Stimulated activated CD8-positive, alpha-beta memory T cell treated with anti-CD3 and anti-CD28 coated beads, Interleukin-7, amount 100 ng/mL, for 4 hours (primary cell): Measurements from ENCODE around the gene GPATCH8.
"Not testable (repeated sequence)": the region's sequence is repeated elsewhere in the genome, so short reads cannot be mapped to it uniquely, and the experiment has no call there.

Experiments used
- DNase-seq, 2 donors: peaks; one replicate each; pipeline ENCODE4 v3.0.0-alpha.2; 2020; ENCODE audit warnings: low read depth in 2 of 2

Gene GPATCH8

DNA sequence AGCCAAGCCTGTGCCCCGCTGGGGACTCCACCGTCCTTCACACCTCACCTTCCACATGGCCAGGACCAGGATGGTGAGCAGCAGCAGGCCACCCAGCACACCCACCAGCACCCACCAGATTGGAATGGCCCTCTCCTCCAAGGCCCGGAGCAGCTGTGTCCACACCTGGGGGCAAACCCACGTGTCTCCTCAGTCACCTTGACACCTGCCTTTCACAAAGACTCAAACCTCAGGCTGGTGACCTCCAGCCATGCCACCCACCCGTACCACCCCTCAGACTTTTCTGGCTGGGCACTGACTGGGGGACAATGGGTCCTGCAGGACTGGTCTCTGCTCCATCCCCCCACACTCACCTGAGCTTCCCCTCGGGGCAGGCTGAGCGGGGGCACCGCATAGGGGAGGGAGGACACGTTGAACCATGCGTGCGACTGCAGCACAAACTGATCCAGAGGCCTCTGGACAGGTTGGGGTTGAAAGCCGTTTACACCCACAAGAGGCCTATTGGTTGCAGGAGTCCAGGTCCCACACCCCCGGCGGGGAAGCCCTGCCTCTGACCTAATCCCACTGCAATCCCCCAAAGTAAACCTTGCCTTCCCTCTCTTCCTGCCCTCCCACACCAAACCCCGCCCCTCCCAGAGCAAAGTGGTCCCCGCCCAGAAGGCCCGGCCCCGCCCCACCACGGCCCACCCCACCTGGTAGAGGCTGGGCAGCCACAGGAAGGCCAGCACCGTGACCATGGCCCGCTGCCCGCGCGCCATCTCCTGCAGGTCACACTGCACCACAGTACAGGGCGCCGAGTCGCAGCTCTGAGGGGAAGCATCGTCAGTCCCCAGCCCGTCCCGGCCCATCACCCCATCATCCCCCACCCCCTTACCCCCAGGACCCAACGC lies 128.7 kb downstream of the GPATCH8 start:
- DNase-seq: no peak

- no peak for DNase-seq
Observed at GRCh38 chr17:44372036-44372435, 131.2 kb downstream of the GPATCH8 start.

DNA sequence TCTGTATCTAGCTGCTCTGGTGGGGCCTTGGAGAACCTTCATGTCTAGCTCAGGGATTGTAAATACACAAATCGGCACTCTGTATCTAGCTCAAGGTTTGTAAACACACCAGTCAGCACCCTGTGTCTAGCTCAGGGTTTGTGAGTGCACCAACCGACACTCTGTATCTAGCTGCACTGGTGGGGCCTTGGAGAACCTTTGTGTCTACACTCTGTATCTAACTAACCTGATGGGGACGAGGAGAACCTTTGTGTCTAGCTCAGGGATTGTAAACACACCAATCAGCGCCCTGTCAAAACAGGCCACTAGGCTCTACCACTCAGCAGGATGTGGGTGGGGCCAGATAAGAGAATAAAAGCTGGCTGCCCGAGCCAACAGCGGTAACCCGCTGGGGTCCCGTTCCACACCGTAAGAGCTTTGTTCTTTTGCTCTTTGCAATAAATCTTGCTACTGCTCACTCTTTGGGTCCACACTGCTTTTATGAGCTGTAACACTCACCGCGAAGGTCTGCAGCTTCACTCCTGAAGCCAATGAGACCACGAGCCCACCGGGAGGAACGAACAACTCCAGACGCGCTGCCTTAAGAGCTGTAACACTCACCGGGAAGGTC lies 133.7 kb downstream of the GPATCH8 start:
- DNase-seq: not testable (repeated sequence)

DNA sequence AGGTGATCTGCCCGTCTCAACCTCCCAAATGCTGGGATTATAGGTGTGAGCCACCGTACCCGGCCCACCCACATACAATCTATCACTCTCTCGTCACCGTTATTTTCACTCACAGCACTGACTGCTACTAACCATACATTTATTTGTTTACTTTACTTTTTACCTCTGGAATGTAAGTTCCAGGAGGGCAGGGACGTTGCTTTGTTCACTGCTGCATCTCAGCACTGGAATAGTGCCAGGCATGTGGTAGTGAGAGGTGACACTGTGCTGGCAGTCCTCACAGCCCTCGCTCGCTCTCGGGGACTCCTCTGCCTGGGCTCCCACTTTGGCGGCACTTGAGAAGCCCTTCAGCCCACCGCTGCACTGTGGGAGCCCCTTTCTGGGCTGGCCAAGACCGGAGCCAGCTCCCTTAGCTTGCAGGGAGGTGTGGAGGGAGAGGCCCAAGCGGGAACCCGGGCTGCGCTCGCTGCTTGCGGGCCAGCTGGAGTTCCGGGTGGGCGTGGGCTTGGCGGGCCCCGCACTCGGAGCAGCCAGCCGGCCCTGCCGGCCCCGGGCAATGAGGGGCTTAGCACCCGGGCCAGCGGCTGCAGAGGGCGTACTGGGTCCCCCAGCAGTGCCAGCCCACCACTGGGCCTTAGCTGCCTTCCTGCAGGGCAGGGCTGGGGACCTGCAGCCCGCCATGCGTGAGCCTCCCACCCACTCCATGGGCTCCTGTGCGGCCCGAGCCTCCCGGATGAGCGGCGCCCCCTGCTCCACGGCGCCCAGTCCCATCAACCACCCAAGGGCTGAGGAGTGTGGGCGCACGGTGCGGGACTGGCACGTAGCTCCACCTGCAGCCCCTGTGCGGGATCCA lies 134.6 kb downstream of the GPATCH8 start:
- DNase-seq: not testable (repeated sequence)

GRCh38 chr17:44367231-44367979 lies 135.8 kb downstream of the GPATCH8 start:
- DNase-seq: no peak

DNA sequence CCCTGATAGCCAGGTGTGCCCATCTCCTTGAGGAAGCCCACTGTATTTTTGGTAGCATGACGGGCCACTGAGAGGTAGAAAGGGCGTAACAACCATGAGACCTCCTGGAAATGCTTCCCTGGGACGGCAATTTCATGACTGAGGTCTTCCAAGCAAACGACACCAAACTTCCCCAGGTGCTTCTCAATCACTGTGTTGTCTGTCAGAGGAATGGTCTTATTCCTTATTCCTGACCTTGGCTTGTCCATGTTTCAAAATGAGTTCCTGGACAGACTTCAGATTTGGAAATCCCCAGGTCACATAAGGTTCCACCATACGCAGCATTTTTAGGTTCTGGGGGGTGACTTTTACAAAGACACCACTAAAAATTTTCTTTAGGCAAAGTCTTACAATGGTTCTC lies 138.2 kb downstream of the GPATCH8 start:
- DNase-seq: not testable (repeated sequence)

DNA sequence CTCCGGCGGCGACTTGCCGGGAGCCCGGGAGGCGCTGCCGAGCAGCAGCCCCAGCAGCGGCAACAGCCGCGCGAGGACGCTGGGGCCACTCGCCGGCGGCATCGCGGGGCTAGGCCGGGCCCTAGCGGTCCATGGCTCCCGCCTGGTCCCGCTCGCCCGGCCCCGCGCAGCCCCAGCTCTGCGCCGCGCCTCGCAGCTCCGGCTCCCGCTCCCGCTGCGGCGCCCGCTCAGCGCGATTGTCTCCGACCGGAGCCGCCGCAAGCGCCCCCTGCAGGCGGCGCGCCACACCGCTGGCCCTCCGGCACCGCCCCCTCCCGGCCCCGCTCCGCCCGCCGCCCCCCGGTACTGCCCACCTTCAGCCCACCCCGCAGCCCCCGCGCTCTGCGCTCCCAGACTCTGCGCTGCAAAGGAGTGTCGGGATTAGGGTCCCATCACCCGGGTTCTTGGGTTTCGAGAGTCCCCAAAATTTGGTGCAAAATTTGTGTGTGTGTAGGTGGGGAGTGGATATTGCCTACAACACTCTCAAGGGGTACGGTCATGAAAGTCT lies 139.5 kb downstream of the GPATCH8 start, which contains the start of gene FAM171A2:
FAM171A2 (minus strand) TSS at position 241 of the 547 bp plus-strand sequence; CDS start at position 102, 139 bp downstream.
- DNase-seq: peak in 1 of 2 donors; percentile 58

DNA sequence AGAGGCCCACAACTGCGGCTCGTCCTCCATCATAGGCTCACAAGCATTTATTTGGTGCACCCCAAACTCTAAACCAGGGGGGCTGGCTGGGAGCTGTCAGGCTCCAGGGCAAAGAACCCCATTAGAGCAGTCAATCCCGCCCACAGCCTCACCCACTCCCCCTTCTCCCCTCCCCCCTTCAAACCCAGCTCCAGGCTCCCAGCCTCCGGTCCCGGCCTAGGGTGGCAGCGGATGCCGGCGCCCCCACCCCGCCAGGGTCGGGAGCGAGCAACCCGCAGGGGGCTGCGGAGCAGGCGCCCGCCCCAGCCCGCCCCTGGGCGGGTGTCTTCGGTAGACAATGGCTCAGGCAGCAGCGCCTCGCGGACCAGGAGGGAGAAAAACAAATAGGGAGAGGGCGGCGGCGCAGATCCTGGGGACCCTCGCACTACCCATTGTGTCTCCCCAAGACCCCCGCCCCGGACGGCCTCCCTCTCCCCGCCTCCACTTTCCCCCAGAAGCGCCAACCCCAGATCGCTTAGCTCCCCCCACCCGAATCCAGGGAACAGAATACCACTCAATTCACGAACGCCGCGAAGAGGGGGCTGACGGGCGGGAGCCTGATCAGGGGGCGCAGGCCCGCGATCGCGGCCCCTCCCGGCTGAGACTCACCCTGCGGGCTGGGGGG lies 140.1 kb downstream of the GPATCH8 start:
- no peak for DNase-seq

GRCh38 chr17:44362459-44362948 lies 140.7 kb downstream of the GPATCH8 start:
- no peak for DNase-seq

DNA sequence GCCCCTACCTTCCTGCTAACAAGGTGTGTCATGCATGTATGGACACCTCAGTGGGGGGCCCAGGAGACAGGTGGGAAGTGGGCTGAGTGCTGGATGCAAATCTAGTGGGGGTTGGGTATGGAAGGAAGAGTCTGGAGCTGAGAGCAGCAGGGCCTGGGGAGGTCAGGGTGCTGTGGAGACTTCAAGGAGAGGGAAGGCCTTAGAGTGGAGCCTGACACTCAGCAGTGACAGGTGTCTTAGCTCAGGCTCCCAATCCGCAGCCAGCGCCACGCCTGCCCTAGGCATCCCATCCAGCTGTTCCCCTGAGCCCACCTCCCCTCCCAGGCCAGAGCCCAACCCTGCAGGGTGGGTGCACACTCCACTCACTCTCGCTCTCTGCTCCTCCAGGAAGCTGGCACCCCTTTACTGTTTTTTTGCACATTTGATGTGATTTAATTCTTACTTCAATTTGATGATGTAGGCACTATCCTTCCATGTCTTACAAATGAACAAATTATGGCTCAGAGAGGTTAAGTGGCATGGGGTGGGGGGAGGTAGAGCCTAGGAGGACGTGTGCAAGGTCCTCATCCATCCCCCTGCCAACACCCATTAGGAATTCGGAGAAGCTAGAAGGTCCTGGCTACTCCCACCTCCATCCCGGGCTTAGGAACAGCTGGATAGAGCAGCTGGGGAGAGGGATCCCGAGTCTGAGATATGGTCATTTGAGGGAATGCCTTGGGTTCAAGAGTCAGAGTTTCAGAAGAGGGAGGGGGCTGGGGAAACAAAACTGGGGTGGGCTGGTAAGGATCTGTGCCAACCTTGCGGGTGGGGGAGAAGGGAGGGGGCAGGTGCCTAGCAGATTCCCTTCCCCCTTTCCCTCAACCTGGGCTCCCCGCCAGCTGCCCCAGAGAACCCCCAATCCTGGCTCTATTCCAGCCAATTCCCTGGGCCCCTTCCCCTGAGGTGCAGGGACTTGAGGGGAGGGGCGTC lies 141.6 kb downstream of the GPATCH8 start:
- DNase-seq: no peak

- no peak for DNase-seq
Observed at GRCh38 chr17:44360826-44361225, 142.4 kb downstream of the GPATCH8 start.

DNA sequence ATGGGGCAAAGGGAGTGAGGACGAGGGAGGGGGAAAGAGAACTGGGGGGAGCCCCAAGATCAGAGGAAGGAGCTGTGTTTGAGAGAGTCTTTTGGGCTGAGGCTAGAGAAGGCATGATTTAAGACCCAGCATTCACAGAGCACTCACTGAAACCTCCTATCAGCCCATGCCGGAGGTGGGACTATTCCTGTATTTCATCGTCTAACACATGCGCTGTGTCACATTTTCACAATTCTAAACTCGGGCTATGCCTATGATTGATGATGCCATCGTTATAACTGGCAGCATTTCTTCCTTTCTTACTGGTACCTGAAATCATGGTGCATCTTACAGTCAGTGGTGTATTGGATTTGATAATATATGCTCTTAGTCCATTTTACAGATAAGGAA lies 143.1 kb downstream of the GPATCH8 start:
- DNase-seq: no peak

DNA sequence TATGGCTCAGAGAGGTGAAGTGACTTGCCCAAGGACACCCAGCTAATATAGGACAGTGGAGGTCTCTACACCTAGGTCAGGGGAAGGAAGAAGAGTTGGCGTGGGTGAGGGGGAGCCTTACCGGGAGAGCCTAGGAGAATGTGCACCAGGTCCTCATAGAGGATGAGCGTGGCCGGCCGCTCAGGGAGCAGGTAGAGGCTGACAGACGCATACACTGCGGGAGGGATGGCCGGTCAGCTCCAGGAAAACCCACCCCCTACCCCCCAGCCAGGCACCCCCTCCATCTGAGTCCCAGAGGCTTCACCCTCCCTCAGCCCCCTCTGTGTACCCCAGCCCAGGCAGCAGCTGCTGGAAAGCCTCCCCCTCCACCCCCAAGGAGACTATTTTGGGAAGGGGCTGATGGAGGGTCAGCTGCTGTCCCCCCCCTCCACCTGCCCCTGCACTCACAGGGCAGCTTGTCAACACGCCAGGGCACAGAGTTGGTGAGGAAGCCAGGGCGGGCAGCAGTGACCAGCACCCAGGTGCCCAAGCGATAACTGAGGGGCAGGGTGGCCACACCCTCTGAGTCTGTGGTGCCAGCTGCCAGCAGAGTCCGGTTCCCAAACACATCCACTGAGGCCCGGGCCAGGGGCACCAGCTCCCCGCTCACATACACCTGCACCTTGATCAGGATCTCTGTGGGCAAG lies 143.6 kb downstream of the GPATCH8 start:
- DNase-seq: no peak

- no peak for DNase-seq
Observed at GRCh38 chr17:44359006-44359405, 144.2 kb downstream of the GPATCH8 start.

DNA sequence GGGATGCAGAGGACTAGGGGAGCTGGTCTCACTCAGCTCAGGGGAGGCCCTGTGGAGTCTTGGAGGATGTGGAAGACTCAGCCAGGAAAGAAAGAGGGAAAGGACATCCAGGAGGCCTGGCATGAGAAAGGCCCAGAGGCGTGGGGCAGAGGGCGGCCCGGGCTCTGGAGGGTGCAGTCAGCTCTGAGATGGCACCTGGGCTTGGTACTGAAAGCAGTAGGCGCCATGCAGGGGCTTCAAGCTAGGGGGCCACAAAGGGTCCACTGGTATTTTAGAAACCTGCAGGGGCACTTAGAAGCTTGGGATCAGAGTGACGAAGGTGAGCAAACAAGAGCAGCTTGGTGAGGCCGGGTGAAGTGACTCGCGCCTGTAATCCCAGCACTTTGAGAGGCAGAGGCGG lies 145.1 kb downstream of the GPATCH8 start:
- no peak for DNase-seq

DNA sequence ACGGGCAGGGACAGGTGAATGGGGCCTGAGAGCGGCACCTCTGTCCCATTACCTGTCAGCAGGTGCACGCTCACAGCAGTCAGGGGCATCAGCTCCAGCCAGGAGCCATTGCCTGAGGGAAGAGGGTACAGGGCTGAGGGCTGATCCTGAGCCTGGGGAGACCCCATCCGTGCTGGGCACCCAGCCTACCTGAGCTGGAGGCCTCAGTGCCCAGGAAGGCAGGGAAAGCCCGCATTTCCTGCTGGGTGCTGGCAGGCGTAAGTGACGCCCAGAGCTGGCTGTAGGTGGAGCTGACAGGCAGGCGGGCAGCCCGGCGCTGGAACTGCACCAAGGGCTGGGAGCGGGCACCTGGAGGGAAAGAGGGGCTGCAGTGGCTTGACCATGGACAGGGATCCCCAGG lies 147.0 kb downstream of the GPATCH8 start:
- DNase-seq: no peak

DNA sequence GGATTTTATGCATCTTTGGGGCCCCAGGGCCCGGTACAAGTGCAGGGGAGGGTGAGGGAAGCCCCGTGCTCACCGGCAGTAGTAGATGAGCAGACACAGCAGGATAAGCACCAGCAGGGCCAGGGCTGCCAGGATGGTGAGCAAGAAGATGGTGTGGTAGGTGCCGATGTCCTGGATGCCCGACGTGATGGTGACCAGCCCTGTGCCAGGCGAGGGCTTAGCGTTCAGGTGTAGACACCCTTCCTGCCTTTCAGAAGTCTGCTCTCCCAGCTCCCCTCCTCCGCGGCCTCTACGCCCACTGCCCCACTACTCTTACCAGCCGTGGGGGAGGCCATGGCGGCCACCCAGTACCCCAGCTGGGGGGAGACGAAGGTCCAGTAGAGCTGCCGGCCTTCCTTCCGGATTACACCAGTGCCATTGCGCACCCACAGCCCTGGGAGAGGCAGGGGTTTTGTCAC lies 147.5 kb downstream of the GPATCH8 start:
- no peak for DNase-seq
